Thyroid gland (tissue), 4 donors: ENCODE measurements around the gene PTH1R. TPM values are rescaled to one million over a fixed set of nuclear protein-coding genes. Genes with fewer than 3 reads are reported as not detected.

Source experiments
- DNase-seq, 2 donors: peaks; one replicate each; pipeline ENCODE4 v3.0.0-alpha.2; 2019
- H3K27ac ChIP-seq, 3 donors: fragments of 200-600 bp; sonication (generic); 1 replicate in 2 of 3; 2 replicates in 1 of 3; pipeline ENCODE4 v1.5.1; 2016 to 2019; ENCODE audit warnings: mild to moderate bottlenecking in 1 of 3, moderate library complexity in 1 of 3
- H3K27me3 ChIP-seq: fragments of 200-600 bp; sonication (generic); one replicate; pipeline ENCODE4 v1.5.1; 2019
- H3K36me3 ChIP-seq, 2 donors: fragments of 200-600 bp; sonication (generic); one replicate each; pipeline ENCODE4 v1.5.1; 2016 to 2019
- H3K4me1 ChIP-seq, 2 donors: fragments of 200-600 bp; sonication (generic); one replicate each; pipeline ENCODE4 v1.5.1; 2017 to 2019
- H3K4me3 ChIP-seq, 3 donors: fragments of 200-600 bp; sonication (generic); replicated peaks in 1 of 3; 1 replicate in 2 of 3; 2 replicates in 1 of 3; pipeline ENCODE4 v1.5.1; 2016; ENCODE audit warnings: mild to moderate bottlenecking in 1 of 3
- H3K9me3 ChIP-seq: fragments of 200-600 bp; sonication (generic); one replicate; pipeline ENCODE4 v1.5.1; 2017
- CTCF ChIP-seq, 6 experiments: fragments of 200-600 bp in 3 of 6; fragments of 450-650 bp in 3 of 6; sonication (generic) in 3 of 6; IDR thresholded peaks; one replicate each; pipeline ENCODE4 v1.5.1; 2016 to 2019; ENCODE audit warnings: antibody characterized with exemption in 6 of 6, mild to moderate bottlenecking in 2 of 6, inconsistent platforms in 1 of 6, moderate library complexity in 1 of 6
- POLR2A ChIP-seq, 2 donors: fragments of 450-650 bp; IDR thresholded peaks; one replicate each; pipeline ENCODE4 v1.6.1; 2017; ENCODE audit warnings: antibody characterized with exemption in 2 of 2, mild to moderate bottlenecking in 2 of 2, moderate library complexity in 1 of 2
- WGBS, 2 donors: methylation state at CpG; one replicate each; pipeline ENCODE4 v1.1.5; 2017; 5-methylcytosine and 5-hydroxymethylcytosine counted together
- intact Hi-C: fragments of 100-400 bp; cut with DNase I; formaldehyde crosslinking; loops from one replicate; pipeline ENCODE4 v1.15.1; 2023
- total RNA-seq, 4 donors: library from RNA; depleted of rRNA; stranded (reverse); fragments of >200 nt; gene quantifications; one replicate each; pipeline ENCODE4 v1.2.3, GENCODE V29; 2016

The PTH1R gene
- total RNA-seq, 4 donors from 2014 or later = 1.2 to 10.6 (median 4.4) TPM

GRCh38 chr3:46916799-46917198 is 39.3 kb downstream of the PTH1R start:
- no peaks in the 10 kb centered on the region for H3K9me3 ChIP-seq
- no peak for DNase-seq
- H3K27ac ChIP-seq = no peak overlapping the region
- intact Hi-C loops = no loop called here
- peaks cover 0 to 9% of the 10 kb centered on the region in 2 donors for H3K4me1 ChIP-seq
- H3K27me3 ChIP-seq = no peaks in the 10 kb centered on the region
- WGBS, 2 donors = 97 to 98% methylated on average over 3 of the region's 3 CpGs
- H3K4me3 ChIP-seq = no peak overlapping the region
- H3K36me3 ChIP-seq = peaks cover 20 to 23% of the 10 kb centered on the region in 2 donors
- TF ChIP-seq CTCF (IDR thresholded peaks at IDR 0.05) = no peak
- TF ChIP-seq POLR2A (IDR thresholded peaks at IDR 0.05) = no peak

- H3K4me1 ChIP-seq = peaks cover 0 to 9% of the 10 kb centered on the region in 2 donors
- H3K27ac ChIP-seq = no peak overlapping the region
- no peak for DNase-seq
- peaks cover 24 to 28% of the 10 kb centered on the region in 2 donors for H3K36me3 ChIP-seq
- 98 to 99% methylated on average over 3 of the region's 3 CpGs for WGBS, 2 donors
- H3K9me3 ChIP-seq = no peaks in the 10 kb centered on the region
- no peaks in the 10 kb centered on the region for H3K27me3 ChIP-seq
- intact Hi-C loops = no loop called here
- TF ChIP-seq CTCF (IDR thresholded peaks at IDR 0.05) (no peak), POLR2A (IDR thresholded peaks at IDR 0.05) (no peak)
- no peak overlapping the region for H3K4me3 ChIP-seq
Observed at GRCh38 chr3:46917257-46917656, 39.7 kb downstream of the PTH1R start.

GRCh38 chr3:46918202-46918601 is 40.7 kb downstream of the PTH1R start:
- Histone ChIP-seq H3K27ac (no peak overlapping the region), H3K36me3 (peaks cover 32 to 37% of the 10 kb centered on the region in 2 donors), H3K4me1 (peaks cover 0 to 9% of the 10 kb centered on the region in 2 donors), H3K9me3 (no peaks in the 10 kb centered on the region), H3K27me3 (no peaks in the 10 kb centered on the region), H3K4me3 (no peak overlapping the region)
- 98% methylated on average over 1 of the region's 1 CpG for WGBS, 2 donors
- no peak for DNase-seq
- intact Hi-C loops = no loop called here
- TF ChIP-seq CTCF (IDR thresholded peaks at IDR 0.05) (no peak), POLR2A (IDR thresholded peaks at IDR 0.05) (no peak)

GRCh38 chr3:46918634-46919033 is 41.1 kb downstream of the PTH1R start:
- intact Hi-C loops = no loop called here
- TF ChIP-seq CTCF (IDR thresholded peaks at IDR 0.05) (no peak), POLR2A (IDR thresholded peaks at IDR 0.05) (no peak)

GRCh38 chr3:46921041-46921440 is 43.5 kb downstream of the PTH1R start:
- intact Hi-C loops = loop anchor here (5.0 kb wide), 1 partner anchor 76 kb away; no protein-coding TSS in a partner anchor
- WGBS, 2 donors = 91 to 98% methylated on average over 4 of the region's 4 CpGs

More at GRCh38 chr3:46918634-46919033, 41.1 kb downstream of the PTH1R start:
- Histone ChIP-seq H3K4me1 (peaks cover 0 to 5% of the 10 kb centered on the region in 2 donors), H3K36me3 (peaks cover 37 to 38% of the 10 kb centered on the region in 2 donors), H3K27me3 (no peaks in the 10 kb centered on the region), H3K4me3 (no peak overlapping the region), H3K9me3 (no peaks in the 10 kb centered on the region), H3K27ac (no peak overlapping the region)
- 96 to 99% methylated on average over 4 of the region's 4 CpGs for WGBS, 2 donors
- DNase-seq = no peak

More at GRCh38 chr3:46921041-46921440, 43.5 kb downstream of the PTH1R start:
- peaks cover 52 to 53% of the 10 kb centered on the region in 2 donors for H3K36me3 ChIP-seq
- H3K9me3 ChIP-seq = no peaks in the 10 kb centered on the region
- no peak overlapping the region for H3K27ac ChIP-seq
- H3K4me1 ChIP-seq = peaks cover 8 to 12% of the 10 kb centered on the region in 2 donors
- no peak for DNase-seq
- no peak overlapping the region for H3K4me3 ChIP-seq
- H3K27me3 ChIP-seq = no peaks in the 10 kb centered on the region
- no peak for TF ChIP-seq POLR2A (IDR thresholded peaks at IDR 0.05)
- TF ChIP-seq CTCF (IDR thresholded peaks at IDR 0.05) = no peak
